ENCODE results near the gene SUPT4H1. TPM values are rescaled to one million over a fixed set of nuclear protein-coding genes. Genes with fewer than 3 reads are reported as not detected.
"Not testable (repeated sequence)": the region's sequence is repeated elsewhere in the genome, so short reads cannot be mapped to it uniquely, and the experiment has no call there.

SUPT4H1 gene
- 82.4 TPM for total RNA-seq
- long read RNA-seq, transcript SUPT4H1-202 (5 exons, 1,643 nt), result minor isoform, 6 of 20 reads
- long read RNA-seq, transcript SUPT4H1-201 (5 exons, 1,489 nt), result major isoform, 12 of 20 reads
- long read RNA-seq, partial matches to known transcripts, result 0 of 20 reads
- long read RNA-seq, other reads (novel, unspliced or antisense), result 2 of 20 reads

- Histone ChIP-seq H3K27me3 (ENCODE audit: low read depth) (no peaks in the 10 kb centered on the region), H3K27ac (peak within 1 kb of the TSS; percentile 96), H3K4me1 (peaks cover 22% of the 10 kb centered on the region), H3K36me3 (peaks cover 47% of the 10 kb centered on the region), H3K4me3 (peak within 1 kb of the TSS; percentile 88), H3K9me3 (no peaks in the 10 kb centered on the region)
- TF ChIP-seq CTCF (IDR thresholded peaks at IDR 0.05), result peak; percentile 19
- intact Hi-C loops (cut with DNase I), result no loop called here
- ATAC-seq (peak; percentile 99), DNase-seq (peak; percentile 93)
These were observed at the start of gene SUPT4H1 for GRCh38 chr17:58351831-58352595. SUPT4H1 (minus strand) TSS chr17:58352201; CDS start chr17:58352135, 66 bp downstream.

GRCh38 chr17:58401287-58401686, 49.3 kb upstream of the SUPT4H1 start:
- ATAC-seq (no peak), DNase-seq (no peak)
- H3K27ac ChIP-seq, result no peak overlapping the region
- H3K27me3 ChIP-seq (ENCODE audit: low read depth), result no peaks in the 10 kb centered on the region
- intact Hi-C loops (cut with DNase I), result no loop called here
- no peaks in the 10 kb centered on the region for H3K36me3 ChIP-seq
- H3K4me3 ChIP-seq, result no peak overlapping the region
- H3K9me3 ChIP-seq, result no peaks in the 10 kb centered on the region
- no peaks in the 10 kb centered on the region for H3K4me1 ChIP-seq
- TF ChIP-seq CTCF (IDR thresholded peaks at IDR 0.05), result no peak

- Histone ChIP-seq H3K4me1 (no peaks in the 10 kb centered on the region), H3K27me3 (ENCODE audit: low read depth) (no peaks in the 10 kb centered on the region), H3K27ac (no peak overlapping the region), H3K9me3 (no peaks in the 10 kb centered on the region), H3K36me3 (no peaks in the 10 kb centered on the region), H3K4me3 (no peak overlapping the region)
- intact Hi-C loops (cut with DNase I), result no loop called here
- no peak for ATAC-seq
- no peak for DNase-seq
- TF ChIP-seq CTCF (IDR thresholded peaks at IDR 0.05), result no peak
These were observed 48.8 kb upstream of the SUPT4H1 start for GRCh38 chr17:58400826-58401225.

GRCh38 chr17:58399974-58400373, 48.0 kb upstream of the SUPT4H1 start:
- intact Hi-C loops (cut with DNase I), result no loop called here
- TF ChIP-seq CTCF (IDR thresholded peaks at IDR 0.05), result no peak
- no peak for DNase-seq

GRCh38 chr17:58398574-58399266, 46.7 kb upstream of the SUPT4H1 start:
- no peak for DNase-seq
- Histone ChIP-seq H3K27me3 (ENCODE audit: low read depth) (no peaks in the 10 kb centered on the region), H3K9me3 (no peaks in the 10 kb centered on the region), H3K27ac (no peak overlapping the region), H3K36me3 (no peaks in the 10 kb centered on the region), H3K4me3 (no peak overlapping the region), H3K4me1 (no peaks in the 10 kb centered on the region)
- ATAC-seq, result no peak
- TF ChIP-seq CTCF (IDR thresholded peaks at IDR 0.05), result no peak
- intact Hi-C loops (cut with DNase I), result no loop called here

More at GRCh38 chr17:58399974-58400373, 48.0 kb upstream of the SUPT4H1 start:
- H3K27ac ChIP-seq, result no peak overlapping the region
- no peaks in the 10 kb centered on the region for H3K36me3 ChIP-seq
- no peaks in the 10 kb centered on the region for H3K9me3 ChIP-seq
- H3K4me3 ChIP-seq, result no peak overlapping the region
- H3K27me3 ChIP-seq (ENCODE audit: low read depth), result no peaks in the 10 kb centered on the region
- H3K4me1 ChIP-seq, result no peaks in the 10 kb centered on the region
- no peak for ATAC-seq

- H3K4me1 ChIP-seq; H3K9me3 ChIP-seq; H3K4me3 ChIP-seq; H3K27me3 ChIP-seq (ENCODE audit: low read depth); H3K36me3 ChIP-seq; H3K27ac ChIP-seq; intact Hi-C loops (cut with DNase I); DNase-seq; ATAC-seq: not testable (repeated sequence)
These were observed 45.4 kb upstream of the SUPT4H1 start for GRCh38 chr17:58397421-58397820.

Data from lower lobe of right lung (tissue), 2 donors.